ENCODE results near the gene ZFP36L2.

GRCh38 chr2:43273529-43273928, 47.1 kb upstream of the ZFP36L2 start:
- TF ChIP-seq CTCF (IDR thresholded peaks at IDR 0.05) (no peak), EZH2 (IDR thresholded peaks at IDR 0.05; ENCODE audit: borderline replicate concordance, insufficient read depth, low read depth, low read length, poor library complexity, severe bottlenecking) (no peak)
